Measurements from ENCODE around the gene SERINC2. TPM values are rescaled to one million over a fixed set of nuclear protein-coding genes. Genes with fewer than 3 reads are reported as not detected.
"Not testable (repeated sequence)": the region's sequence is repeated elsewhere in the genome, so short reads cannot be mapped to it uniquely, and the experiment has no call there.

The SERINC2 gene
- total RNA-seq, 2 donors from 2014 or later, result 0.32 TPM; not detected in 1

GRCh38 chr1:31453384-31454079, 40.5 kb downstream of the SERINC2 start:
- H3K27ac Mint-ChIP-seq, result no peak overlapping the region
- no peaks in the 10 kb centered on the region for H3K36me3 Mint-ChIP-seq (ENCODE audit: low read depth)
- DNase-seq (no peak), ATAC-seq (no peak)
- peaks cover 2% of the 10 kb centered on the region for H3K27me3 Mint-ChIP-seq
- H3K9me3 ChIP-seq (ENCODE audit: control insufficient read depth, low read length, poor library complexity, severe bottlenecking), result peaks cover 4% of the 10 kb centered on the region
- H3K4me1 Mint-ChIP-seq, result no peaks in the 10 kb centered on the region
- H3K4me3 Mint-ChIP-seq, result no peak overlapping the region

GRCh38 chr1:31458287-31458896, 45.4 kb downstream of the SERINC2 start:
- Mint-ChIP-seq H3K4me1 (no peaks in the 10 kb centered on the region), H3K36me3 (ENCODE audit: low read depth) (no peaks in the 10 kb centered on the region), H3K27ac (no peak overlapping the region), H3K27me3 (no peaks in the 10 kb centered on the region), H3K4me3 (no peak overlapping the region)
- ATAC-seq (no peak), DNase-seq (no peak)
- H3K9me3 ChIP-seq (ENCODE audit: control insufficient read depth, low read length, poor library complexity, severe bottlenecking), result peaks cover 13% of the 10 kb centered on the region

GRCh38 chr1:31460027-31460426, 47.0 kb downstream of the SERINC2 start:
- H3K27ac Mint-ChIP-seq, result no peak overlapping the region
- DNase-seq (no peak), ATAC-seq (no peak)
- H3K36me3 Mint-ChIP-seq (ENCODE audit: low read depth), result no peaks in the 10 kb centered on the region
- no peak overlapping the region for H3K4me3 Mint-ChIP-seq
- H3K27me3 Mint-ChIP-seq, result peaks cover 9% of the 10 kb centered on the region
- H3K4me1 Mint-ChIP-seq, result no peaks in the 10 kb centered on the region
- peaks cover 13% of the 10 kb centered on the region for H3K9me3 ChIP-seq (ENCODE audit: control insufficient read depth, low read length, poor library complexity, severe bottlenecking)

DNA sequence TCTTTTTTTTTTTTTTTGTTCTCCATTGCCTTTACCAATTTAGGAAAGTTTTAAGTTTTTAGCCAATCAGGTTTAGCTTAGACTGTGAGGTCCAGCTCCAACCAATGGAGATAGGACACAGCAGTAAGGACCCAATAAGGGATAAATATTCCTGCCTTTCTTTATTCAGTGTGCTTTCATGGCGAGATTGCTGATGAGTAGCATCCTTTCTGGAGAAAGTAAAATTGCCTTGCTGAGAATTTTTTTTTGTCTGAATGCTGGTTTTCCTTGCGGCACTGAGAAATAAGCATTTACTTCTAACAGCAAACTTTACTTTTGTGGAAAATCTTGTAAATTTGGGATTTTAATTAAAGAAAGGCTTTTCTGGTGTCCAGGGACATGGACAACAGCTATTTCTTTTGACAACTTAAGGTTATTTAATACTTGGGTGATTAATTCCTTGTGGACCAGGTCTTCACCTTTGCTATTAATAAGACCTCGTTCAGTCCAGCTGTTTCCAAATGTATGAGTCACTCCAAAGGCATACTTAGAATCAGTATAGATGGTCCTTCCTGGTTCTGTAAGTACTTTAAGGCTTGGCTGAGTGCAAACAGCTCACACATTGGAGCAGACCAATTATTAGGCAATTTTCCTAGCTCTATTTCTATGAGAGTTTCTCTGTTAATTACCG, 54.1 kb downstream of the SERINC2 start:
- ATAC-seq (no peak), DNase-seq (no peak)
- no peak overlapping the region for H3K4me3 Mint-ChIP-seq
- peaks cover 32% of the 10 kb centered on the region for H3K27me3 Mint-ChIP-seq
- H3K9me3 ChIP-seq (ENCODE audit: control insufficient read depth, low read length, poor library complexity, severe bottlenecking), result no peaks in the 10 kb centered on the region
- no peaks in the 10 kb centered on the region for H3K4me1 Mint-ChIP-seq
- H3K36me3 Mint-ChIP-seq (ENCODE audit: low read depth), result peaks cover 4% of the 10 kb centered on the region
- H3K27ac Mint-ChIP-seq, result no peak overlapping the region

DNA sequence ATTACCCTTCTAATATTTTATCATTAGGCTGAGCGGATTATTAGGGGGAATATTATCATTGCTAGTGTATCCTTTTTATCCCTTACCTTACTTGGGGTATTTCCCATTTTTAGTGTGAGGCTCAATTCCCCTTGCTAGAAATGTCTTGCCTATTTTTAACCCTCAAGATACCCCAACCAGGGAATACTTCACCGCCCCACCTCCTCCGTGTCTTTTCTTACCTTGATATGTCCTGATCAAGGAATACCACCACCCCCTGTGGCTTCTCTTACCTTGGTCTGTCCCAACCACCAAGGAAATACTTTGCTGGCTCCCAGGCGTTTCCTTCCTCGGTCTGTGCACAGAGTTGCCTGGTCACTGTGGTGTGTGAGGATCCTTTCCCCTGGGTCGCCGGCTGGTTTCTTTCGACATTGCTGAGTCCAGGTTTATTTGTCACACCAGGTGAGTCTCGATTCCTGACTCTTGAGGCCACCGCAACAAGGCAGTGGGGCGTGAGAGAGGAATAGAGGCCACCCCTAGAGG, 57.8 kb downstream of the SERINC2 start:
- ATAC-seq, result no peak
- no peaks in the 10 kb centered on the region for H3K4me1 Mint-ChIP-seq
- no peaks in the 10 kb centered on the region for H3K9me3 ChIP-seq (ENCODE audit: control insufficient read depth, low read length, poor library complexity, severe bottlenecking)

DNA sequence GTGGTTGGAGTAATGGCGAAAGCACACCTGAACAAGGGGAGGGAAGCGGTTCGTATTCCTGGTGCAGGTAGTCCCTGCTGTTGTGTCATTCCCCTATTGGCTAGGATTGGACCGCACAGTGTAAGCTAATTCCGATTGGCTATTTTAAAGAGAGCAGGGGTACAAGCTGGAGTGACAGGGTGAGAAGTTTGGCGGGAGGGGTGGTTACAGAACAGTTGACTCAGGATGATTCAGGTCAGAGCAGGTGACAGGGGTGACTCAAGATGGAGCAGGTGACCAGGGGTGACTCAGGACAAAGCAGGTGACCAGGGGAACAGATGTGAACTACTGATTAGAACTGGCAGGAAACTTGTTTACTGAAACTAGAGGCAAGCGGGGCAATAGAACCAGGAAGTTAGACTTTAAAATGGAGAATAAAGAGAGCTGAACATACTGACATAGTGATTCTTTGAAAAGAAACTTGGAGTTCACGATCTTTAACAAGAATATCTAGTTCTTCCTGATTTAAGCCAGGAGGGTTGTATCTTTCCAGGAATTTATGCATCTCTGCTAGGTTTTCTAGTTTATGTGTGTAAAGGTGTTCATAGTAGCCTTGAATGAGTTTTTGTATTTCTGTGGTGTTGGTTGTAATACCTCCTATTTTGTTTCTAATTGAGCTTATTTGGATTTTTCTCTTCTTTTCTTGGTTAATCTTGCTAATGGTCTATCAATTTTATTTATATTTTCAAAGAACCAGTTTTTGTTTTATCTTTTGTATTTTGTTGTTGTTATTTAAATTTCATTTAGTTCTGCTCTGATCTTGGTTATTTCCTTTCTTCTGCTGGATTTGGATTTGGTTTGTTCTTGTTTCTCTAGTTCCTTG, 58.7 kb downstream of the SERINC2 start:
- not testable (repeated sequence) for H3K9me3 ChIP-seq (ENCODE audit: control insufficient read depth, low read length, poor library complexity, severe bottlenecking); DNase-seq; H3K27ac Mint-ChIP-seq; H3K4me1 Mint-ChIP-seq; H3K4me3 Mint-ChIP-seq; ATAC-seq; H3K36me3 Mint-ChIP-seq (ENCODE audit: low read depth)
- H3K27me3 Mint-ChIP-seq, result peaks cover 55% of the 10 kb centered on the region

More for the DNA sequence above, 57.8 kb downstream of the SERINC2 start:
- Mint-ChIP-seq H3K36me3 (ENCODE audit: low read depth) (peaks cover 7% of the 10 kb centered on the region), H3K4me3 (no peak overlapping the region), H3K27ac (no peak overlapping the region), H3K27me3 (peaks cover 49% of the 10 kb centered on the region)
- no peak for DNase-seq

- not testable (repeated sequence) for H3K4me1 Mint-ChIP-seq; ATAC-seq; DNase-seq; H3K27ac Mint-ChIP-seq; H3K9me3 ChIP-seq (ENCODE audit: control insufficient read depth, low read length, poor library complexity, severe bottlenecking); H3K36me3 Mint-ChIP-seq (ENCODE audit: low read depth); H3K4me3 Mint-ChIP-seq
- peaks cover 61% of the 10 kb centered on the region for H3K27me3 Mint-ChIP-seq
Observed at GRCh38 chr1:31472314-31472651, 59.3 kb downstream of the SERINC2 start.

DNA sequence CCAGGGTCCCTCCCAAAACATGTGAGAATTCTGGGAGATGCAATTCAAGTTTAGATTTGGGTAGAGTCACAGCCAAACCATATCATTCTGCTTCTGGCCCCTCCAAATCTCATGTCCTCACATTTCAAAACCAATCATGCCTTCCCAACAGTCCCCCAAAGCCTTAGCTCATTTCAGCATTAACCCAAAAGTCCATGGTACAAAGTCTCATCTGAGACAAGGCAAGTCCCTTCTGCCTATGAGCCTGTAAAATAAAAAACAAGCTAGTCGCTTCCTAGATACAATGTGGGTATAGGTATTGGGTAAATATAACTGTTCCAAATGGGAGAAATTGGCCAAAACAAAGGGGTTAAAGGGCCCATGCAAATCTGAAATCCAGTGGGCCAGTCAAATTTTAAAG, 59.7 kb downstream of the SERINC2 start:
- H3K27me3 Mint-ChIP-seq, result peaks cover 64% of the 10 kb centered on the region
- H3K9me3 ChIP-seq (ENCODE audit: control insufficient read depth, low read length, poor library complexity, severe bottlenecking); H3K36me3 Mint-ChIP-seq (ENCODE audit: low read depth); DNase-seq; H3K27ac Mint-ChIP-seq; H3K4me3 Mint-ChIP-seq; H3K4me1 Mint-ChIP-seq; ATAC-seq: not testable (repeated sequence)

DNA sequence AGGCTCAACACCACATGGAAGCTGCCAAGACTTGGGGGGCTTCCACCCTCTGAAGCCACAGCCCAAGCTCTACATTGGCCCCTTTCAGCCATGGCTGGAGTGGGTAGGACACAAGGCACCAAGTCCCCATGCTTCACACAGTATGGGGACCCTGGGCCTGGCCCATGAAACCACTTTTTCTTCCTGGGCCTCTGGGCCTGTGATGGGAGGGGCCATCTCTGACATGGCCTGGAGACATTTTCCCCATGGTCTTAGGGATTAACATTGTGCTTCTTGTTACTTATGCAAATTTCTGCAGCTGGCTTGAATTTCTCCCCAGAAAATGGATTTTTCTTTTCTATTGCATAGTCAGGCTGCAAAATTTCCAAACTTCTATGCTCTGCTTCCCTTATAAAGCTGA, 60.5 kb downstream of the SERINC2 start:
- H3K27ac Mint-ChIP-seq; H3K4me3 Mint-ChIP-seq; H3K4me1 Mint-ChIP-seq; ATAC-seq; H3K9me3 ChIP-seq (ENCODE audit: control insufficient read depth, low read length, poor library complexity, severe bottlenecking); DNase-seq; H3K36me3 Mint-ChIP-seq (ENCODE audit: low read depth): not testable (repeated sequence)
- peaks cover 70% of the 10 kb centered on the region for H3K27me3 Mint-ChIP-seq

- not testable (repeated sequence) for H3K36me3 Mint-ChIP-seq (ENCODE audit: low read depth); H3K4me3 Mint-ChIP-seq; H3K4me1 Mint-ChIP-seq; H3K27ac Mint-ChIP-seq; DNase-seq; ATAC-seq; H3K9me3 ChIP-seq (ENCODE audit: control insufficient read depth, low read length, poor library complexity, severe bottlenecking)
- H3K27me3 Mint-ChIP-seq, result peaks cover 68% of the 10 kb centered on the region
Observed at GRCh38 chr1:31474567-31474966, 61.6 kb downstream of the SERINC2 start.

DNA sequence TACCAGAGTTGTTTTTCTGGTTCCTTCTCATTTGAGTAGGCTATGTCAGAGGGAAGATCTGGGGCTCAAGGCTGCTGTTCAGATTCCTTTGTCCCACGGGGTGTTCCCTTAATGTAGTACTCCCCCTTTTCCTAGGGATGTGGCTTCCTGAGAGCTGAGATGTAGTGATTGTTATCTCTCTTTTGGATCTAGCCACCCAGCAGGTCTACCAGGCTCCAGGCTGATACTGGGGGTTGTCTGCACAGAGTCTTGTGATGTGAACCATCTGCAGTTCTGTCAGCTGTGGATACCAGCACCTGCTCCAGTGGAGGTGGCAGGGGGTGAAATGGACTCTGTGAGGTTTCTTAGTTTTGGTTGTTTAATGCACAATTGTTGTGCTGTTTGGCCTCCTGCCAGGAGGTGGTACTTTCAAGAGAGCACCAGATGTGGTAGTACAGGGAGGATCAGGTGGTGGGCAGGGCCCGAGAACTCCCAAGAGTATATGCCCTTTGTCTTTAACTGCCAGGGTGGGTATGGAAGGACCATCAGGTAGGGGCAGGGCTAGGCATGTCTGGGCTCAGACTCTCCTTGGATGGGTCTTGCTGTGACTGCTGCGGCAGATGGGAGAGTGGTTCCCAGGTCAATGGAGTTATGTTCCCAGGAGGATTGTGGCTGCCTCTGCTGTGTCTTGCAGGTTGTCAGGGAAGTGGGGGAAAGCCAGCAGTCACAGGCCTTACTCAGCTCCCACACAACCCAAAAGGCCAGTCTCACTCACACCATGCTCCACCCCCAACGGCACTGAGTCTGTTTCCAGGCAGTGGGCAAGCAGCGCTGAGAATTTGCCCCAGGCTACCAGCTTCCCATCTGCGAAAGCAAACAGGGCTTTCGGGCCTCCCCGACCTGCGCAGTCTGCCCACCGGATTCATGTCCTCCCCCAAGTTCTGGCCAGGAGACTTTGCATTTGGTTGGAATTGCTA, 64.2 kb downstream of the SERINC2 start:
- H3K9me3 ChIP-seq (ENCODE audit: control insufficient read depth, low read length, poor library complexity, severe bottlenecking), result no peaks in the 10 kb centered on the region
- Mint-ChIP-seq H3K27ac (no peak overlapping the region), H3K27me3 (peaks cover 47% of the 10 kb centered on the region), H3K4me1 (no peaks in the 10 kb centered on the region), H3K4me3 (no peak overlapping the region), H3K36me3 (ENCODE audit: low read depth) (peaks cover 6% of the 10 kb centered on the region)
- ATAC-seq, result no peak
- DNase-seq, result no peak

GRCh38 chr1:31478167-31478566, 65.2 kb downstream of the SERINC2 start:
- no peak for DNase-seq
- no peak overlapping the region for H3K27ac Mint-ChIP-seq
- H3K27me3 Mint-ChIP-seq, result peaks cover 47% of the 10 kb centered on the region
- no peaks in the 10 kb centered on the region for H3K4me1 Mint-ChIP-seq
- no peaks in the 10 kb centered on the region for H3K9me3 ChIP-seq (ENCODE audit: control insufficient read depth, low read length, poor library complexity, severe bottlenecking)
- no peak for ATAC-seq
- H3K36me3 Mint-ChIP-seq (ENCODE audit: low read depth), result peaks cover 4% of the 10 kb centered on the region
- no peak overlapping the region for H3K4me3 Mint-ChIP-seq

Data from T-helper 17 cell (primary cell).